ENCODE data around the gene LIN28B.

Gene LIN28B

DNA sequence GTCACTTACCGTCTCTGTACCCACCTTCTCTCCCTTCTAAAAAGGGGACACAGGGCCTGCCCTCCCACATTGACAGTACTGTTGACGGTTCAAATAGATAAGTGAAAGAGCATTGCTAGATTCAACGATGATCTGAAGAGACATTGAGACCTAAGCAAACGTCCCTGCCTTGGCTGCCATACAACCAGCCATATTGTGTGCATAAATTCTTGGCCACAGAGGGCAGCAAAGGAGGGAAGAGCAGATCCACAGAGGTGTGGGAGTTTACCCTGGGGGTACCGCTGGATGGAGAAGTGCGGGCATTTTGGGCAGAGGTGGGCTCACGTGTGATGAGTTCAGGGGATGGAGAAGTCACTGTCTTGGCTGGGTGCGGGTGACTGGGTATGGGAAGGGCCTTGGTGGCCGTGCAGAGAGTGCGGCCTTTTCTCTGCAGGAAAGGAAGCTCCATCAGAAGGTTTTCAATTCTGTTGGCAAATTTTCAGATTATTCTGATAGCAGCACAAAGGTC lies 137.3 kb downstream of the LIN28B start:
- no peak for DNase-seq (ENCODE audit: low read depth in 1 of 2, low spot score in 1 of 2)
- TF ChIP-seq GABPA (IDR thresholded peaks at IDR 0.05; ENCODE audit: low read depth) (no peak), CTCF (IDR thresholded peaks at IDR 0.05; ENCODE audit: insufficient read depth, low read length) (no peak), REST (IDR thresholded peaks at IDR 0.05; ENCODE audit: insufficient replicate concordance, low read depth) (no peak), POLR2AphosphoS5 (IDR thresholded peaks at IDR 0.05; ENCODE audit: low read depth) (no peak), SPI1 (IDR thresholded peaks at IDR 0.05; ENCODE audit: borderline replicate concordance, low read depth) (no peak)
- Histone ChIP-seq H3K27me3 (ENCODE audit: insufficient read depth, poor library complexity, severe bottlenecking) (no peaks in the 10 kb centered on the region), H3K27ac (replicated peaks) (no peak overlapping the region), H3K4me3 (replicated peaks; ENCODE audit: insufficient read depth, low read length) (no peak overlapping the region)

GRCh38 chr6:105095139-105095538 lies 138.2 kb downstream of the LIN28B start:
- Histone ChIP-seq H3K27ac (replicated peaks) (no peak overlapping the region), H3K27me3 (ENCODE audit: insufficient read depth, poor library complexity, severe bottlenecking) (no peaks in the 10 kb centered on the region), H3K4me3 (replicated peaks; ENCODE audit: insufficient read depth, low read length) (no peak overlapping the region)
- no peak for TF ChIP-seq POLR2AphosphoS5 (IDR thresholded peaks at IDR 0.05; ENCODE audit: low read depth)
- TF ChIP-seq SPI1 (IDR thresholded peaks at IDR 0.05; ENCODE audit: borderline replicate concordance, low read depth): no peak
- no peak for DNase-seq (ENCODE audit: low read depth in 1 of 2, low spot score in 1 of 2)

GRCh38 chr6:105097288-105097687 lies 140.4 kb downstream of the LIN28B start:
- Histone ChIP-seq H3K27ac (replicated peaks) (no peak overlapping the region), H3K4me3 (replicated peaks; ENCODE audit: insufficient read depth, low read length) (no peak overlapping the region), H3K27me3 (ENCODE audit: insufficient read depth, poor library complexity, severe bottlenecking) (no peaks in the 10 kb centered on the region)
- no peak for DNase-seq (ENCODE audit: low read depth in 1 of 2, low spot score in 1 of 2)
- TF ChIP-seq GABPA (IDR thresholded peaks at IDR 0.05; ENCODE audit: low read depth) (no peak), POLR2AphosphoS5 (IDR thresholded peaks at IDR 0.05; ENCODE audit: low read depth) (no peak), CTCF (IDR thresholded peaks at IDR 0.05; ENCODE audit: insufficient read depth, low read length) (no peak), REST (IDR thresholded peaks at IDR 0.05; ENCODE audit: insufficient replicate concordance, low read depth) (no peak), SPI1 (IDR thresholded peaks at IDR 0.05; ENCODE audit: borderline replicate concordance, low read depth) (no peak)

- H3K27me3 ChIP-seq (ENCODE audit: insufficient read depth, poor library complexity, severe bottlenecking): no peaks in the 10 kb centered on the region
- H3K27ac ChIP-seq (replicated peaks): no peak overlapping the region
- no peak for DNase-seq (ENCODE audit: low read depth in 1 of 2, low spot score in 1 of 2)
- no peak overlapping the region for H3K4me3 ChIP-seq (replicated peaks; ENCODE audit: insufficient read depth, low read length)
- TF ChIP-seq POLR2AphosphoS5 (IDR thresholded peaks at IDR 0.05; ENCODE audit: low read depth): no peak
- no peak for TF ChIP-seq SPI1 (IDR thresholded peaks at IDR 0.05; ENCODE audit: borderline replicate concordance, low read depth)
- no peak for TF ChIP-seq CTCF (IDR thresholded peaks at IDR 0.05; ENCODE audit: insufficient read depth, low read length)
These were observed 142.5 kb downstream of the LIN28B start for GRCh38 chr6:105099371-105099770.
